SKM-1 (cell line): ENCODE results near the gene AIF1.

Experiments
- DNase-seq: peaks from one replicate; lab custom pipeline; 2025; ENCODE audit not compliant: unreplicated experiment; lab: John Stamatoyannopoulos, UW

The AIF1 gene

DNA sequence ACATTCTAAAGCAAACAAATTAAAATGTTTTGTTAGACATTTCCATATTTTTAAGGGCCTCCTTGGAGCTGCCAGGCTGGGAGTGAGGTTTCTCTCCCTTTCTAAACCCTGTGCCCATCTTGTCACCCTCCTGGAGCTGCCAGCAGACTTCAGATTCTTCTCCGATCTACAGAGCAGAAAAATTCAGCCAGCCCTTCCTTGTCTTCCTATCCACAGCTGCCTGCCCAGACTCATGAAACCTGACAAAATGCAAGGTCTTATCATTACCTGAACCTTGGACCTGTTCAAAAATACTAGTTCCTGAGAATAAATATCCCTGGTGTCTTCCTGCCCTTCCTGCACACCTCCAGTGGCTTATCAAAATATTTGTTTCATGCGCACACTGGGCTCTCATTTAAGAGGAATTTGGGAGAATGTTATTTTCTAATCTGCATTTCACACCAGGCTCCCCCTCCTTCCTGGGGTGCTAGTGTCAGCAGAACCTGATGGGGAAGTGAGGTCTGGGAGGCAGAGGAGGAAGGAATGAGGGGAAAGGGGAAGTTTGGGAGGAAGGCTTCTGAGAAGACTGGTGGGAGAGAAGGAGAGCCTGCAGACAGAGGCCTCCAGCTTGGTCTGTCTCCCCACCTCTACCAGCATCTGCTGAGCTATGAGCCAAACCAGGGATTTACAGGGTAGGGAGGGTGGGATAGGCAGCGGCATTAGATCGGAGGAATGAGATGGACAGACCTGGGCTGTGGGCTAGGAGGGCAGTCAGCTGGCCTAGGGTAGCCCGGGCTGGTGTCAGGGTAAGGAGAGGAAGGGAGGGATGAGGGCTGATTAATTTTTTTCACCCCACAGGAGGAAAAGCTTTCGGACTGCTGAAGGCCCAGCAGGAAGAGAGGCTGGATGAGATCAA lies at the start of gene AIF1:
TSS of gene AIF1 (plus strand) at position 551 of the 895 bp plus-strand sequence. CDS start at position 647, 96 bp downstream.
- DNase-seq = peak; percentile 66

DNA sequence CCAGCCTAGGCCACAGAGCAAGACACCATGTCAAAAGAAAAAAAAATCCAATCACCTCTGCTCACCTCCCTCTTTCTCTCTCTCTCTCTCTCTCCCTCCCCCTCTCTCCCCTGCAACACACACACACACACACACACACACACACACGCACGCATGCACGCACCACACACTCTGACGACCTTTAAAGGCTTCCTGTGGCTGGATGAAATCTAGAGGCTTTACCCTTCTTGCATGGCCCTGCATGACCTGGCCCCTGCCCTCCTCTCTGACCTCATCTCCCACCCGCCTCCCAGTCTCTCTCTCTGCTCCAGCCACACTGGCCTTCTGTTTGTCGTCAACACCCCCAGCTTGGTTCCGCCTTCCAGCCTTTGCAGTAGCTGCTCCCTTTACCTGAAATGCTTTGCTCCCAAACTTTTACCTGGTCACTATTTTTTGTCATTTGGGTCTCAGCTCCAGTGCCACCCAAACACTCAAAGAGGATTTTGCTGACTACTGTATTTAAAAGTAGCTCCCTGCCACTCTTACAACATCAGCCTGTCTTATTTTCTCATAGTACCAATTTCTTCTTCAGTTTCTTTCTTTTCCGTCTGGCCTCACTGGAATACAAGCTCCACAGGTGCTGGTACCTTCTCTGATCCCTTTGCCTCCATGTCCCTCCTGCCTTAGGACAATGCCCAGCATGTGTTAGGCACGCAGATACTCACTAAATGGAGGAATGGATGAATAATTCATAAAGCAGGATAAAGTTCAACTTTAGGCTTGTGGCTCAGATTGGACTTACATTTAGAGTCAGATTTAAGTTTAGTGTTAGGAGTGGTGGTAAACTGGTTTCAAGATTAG lies 47.3 kb upstream of the AIF1 start:
- no peak for DNase-seq

DNA sequence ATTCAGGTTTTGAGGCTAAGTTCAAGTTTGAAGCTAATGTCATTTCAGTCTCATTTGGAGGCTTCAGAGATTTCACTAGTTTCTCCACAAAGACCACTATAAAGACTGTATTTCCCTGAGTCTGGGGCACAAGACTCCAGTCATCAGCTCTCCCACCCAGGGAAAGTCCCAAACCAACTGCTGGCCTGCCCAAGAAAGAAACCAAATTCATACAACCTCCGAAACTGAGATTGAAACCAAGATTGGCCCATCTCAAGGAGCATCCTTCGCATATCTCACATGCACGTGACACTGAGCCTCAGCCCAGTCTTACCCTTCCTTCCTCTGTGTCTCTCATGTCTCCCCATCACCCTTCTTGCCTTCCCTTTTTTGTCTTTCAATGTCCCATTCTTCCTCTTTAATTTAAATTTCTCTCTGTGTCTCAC lies 46.5 kb upstream of the AIF1 start:
- DNase-seq = no peak

DNA sequence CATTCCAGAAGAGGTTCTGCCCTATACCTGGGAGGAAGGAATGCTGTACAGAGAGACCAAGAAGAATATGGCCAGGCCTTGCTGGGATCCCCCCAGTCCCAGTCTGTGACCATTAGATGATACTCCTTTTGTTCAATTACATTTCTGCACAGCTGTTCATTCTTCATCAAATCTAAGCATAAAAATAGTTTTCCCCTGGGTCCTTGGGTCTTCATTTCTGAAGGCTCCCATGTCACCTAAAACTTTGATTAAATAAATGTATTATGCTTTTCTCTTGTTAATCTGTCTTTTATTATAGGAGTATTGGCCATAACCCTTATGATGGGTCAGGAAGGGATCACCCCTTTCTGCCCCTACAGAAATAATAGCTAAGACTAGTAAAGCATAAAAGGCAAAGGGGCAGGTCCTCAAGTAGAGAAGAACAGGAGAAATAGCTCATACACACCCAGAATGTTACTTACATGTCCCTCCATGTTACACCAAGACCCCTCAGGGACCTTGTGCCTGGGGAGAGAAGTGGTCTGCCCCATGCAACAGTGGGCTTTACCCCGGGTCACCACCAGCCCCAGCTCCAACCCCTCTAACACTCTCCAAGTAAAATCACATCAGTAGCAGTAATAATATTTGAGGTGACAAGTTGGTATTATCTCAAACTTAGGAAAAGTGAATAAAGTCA lies 45.0 kb upstream of the AIF1 start:
- DNase-seq = no peak

DNA sequence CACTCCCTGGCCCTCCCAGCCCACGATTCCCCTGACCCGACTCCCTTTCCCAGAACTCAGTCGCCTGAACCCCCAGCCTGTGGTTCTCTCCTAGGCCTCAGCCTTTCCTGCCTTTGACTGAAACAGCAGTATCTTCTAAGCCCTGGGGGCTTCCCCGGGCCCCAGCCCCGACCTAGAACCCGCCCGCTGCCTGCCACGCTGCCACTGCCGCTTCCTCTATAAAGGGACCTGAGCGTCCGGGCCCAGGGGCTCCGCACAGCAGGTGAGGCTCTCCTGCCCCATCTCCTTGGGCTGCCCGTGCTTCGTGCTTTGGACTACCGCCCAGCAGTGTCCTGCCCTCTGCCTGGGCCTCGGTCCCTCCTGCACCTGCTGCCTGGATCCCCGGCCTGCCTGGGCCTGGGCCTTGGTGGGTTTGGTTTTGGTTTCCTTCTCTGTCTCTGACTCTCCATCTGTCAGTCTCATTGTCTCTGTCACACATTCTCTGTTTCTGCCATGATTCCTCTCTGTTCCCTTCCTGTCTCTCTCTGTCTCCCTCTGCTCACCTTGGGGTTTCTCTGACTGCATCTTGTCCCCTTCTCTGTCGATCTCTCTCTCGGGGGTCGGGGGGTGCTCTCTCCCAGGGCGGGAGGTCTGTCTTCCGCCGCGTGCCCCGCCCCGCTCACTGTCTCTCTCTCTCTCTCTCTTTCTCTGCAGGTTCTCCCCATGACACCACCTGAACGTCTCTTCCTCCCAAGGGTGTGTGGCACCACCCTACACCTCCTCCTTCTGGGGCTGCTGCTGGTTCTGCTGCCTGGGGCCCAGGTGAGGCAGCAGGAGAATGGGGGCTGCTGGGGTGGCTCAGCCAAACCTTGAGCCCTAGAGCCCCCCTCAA lies 42.8 kb upstream of the AIF1 start, which contains the start of gene LTA:
TSS of gene LTA (plus strand) at position 249 of the 871 bp plus-strand sequence. CDS start at position 703, 454 bp downstream.
- no peak for DNase-seq

DNA sequence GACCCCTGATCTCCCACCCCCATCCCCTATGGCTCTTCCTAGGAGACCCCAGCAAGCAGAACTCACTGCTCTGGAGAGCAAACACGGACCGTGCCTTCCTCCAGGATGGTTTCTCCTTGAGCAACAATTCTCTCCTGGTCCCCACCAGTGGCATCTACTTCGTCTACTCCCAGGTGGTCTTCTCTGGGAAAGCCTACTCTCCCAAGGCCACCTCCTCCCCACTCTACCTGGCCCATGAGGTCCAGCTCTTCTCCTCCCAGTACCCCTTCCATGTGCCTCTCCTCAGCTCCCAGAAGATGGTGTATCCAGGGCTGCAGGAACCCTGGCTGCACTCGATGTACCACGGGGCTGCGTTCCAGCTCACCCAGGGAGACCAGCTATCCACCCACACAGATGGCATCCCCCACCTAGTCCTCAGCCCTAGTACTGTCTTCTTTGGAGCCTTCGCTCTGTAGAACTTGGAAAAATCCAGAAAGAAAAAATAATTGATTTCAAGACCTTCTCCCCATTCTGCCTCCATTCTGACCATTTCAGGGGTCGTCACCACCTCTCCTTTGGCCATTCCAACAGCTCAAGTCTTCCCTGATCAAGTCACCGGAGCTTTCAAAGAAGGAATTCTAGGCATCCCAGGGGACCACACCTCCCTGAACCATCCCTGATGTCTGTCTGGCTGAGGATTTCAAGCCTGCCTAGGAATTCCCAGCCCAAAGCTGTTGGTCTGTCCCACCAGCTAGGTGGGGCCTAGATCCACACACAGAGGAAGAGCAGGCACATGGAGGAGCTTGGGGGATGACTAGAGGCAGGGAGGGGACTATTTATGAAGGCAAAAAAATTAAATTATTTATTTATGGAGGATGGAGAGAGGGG lies 41.6 kb upstream of the AIF1 start:
- no peak for DNase-seq

DNA sequence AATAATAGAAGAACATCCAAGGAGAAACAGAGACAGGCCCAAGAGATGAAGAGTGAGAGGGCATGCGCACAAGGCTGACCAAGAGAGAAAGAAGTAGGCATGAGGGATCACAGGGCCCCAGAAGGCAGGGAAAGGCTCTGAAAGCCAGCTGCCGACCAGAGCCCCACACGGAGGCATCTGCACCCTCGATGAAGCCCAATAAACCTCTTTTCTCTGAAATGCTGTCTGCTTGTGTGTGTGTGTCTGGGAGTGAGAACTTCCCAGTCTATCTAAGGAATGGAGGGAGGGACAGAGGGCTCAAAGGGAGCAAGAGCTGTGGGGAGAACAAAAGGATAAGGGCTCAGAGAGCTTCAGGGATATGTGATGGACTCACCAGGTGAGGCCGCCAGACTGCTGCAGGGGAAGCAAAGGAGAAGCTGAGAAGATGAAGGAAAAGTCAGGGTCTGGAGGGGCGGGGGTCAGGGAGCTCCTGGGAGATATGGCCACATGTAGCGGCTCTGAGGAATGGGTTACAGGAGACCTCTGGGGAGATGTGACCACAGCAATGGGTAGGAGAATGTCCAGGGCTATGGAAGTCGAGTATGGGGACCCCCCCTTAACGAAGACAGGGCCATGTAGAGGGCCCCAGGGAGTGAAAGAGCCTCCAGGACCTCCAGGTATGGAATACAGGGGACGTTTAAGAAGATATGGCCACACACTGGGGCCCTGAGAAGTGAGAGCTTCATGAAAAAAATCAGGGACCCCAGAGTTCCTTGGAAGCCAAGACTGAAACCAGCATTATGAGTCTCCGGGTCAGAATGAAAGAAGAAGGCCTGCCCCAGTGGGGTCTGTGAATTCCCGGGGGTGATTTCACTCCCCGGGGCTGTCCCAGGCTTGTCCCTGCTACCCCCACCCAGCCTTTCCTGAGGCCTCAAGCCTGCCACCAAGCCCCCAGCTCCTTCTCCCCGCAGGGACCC lies 40.6 kb upstream of the AIF1 start:
- no peak for DNase-seq

DNA sequence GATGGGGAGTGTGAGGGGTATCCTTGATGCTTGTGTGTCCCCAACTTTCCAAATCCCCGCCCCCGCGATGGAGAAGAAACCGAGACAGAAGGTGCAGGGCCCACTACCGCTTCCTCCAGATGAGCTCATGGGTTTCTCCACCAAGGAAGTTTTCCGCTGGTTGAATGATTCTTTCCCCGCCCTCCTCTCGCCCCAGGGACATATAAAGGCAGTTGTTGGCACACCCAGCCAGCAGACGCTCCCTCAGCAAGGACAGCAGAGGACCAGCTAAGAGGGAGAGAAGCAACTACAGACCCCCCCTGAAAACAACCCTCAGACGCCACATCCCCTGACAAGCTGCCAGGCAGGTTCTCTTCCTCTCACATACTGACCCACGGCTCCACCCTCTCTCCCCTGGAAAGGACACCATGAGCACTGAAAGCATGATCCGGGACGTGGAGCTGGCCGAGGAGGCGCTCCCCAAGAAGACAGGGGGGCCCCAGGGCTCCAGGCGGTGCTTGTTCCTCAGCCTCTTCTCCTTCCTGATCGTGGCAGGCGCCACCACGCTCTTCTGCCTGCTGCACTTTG lies 39.6 kb upstream of the AIF1 start, which contains the start of gene TNF:
TSS of gene TNF (plus strand) at position 231 of the 567 bp plus-strand sequence. CDS start at position 408, 177 bp downstream.
- DNase-seq = no peak

DNA sequence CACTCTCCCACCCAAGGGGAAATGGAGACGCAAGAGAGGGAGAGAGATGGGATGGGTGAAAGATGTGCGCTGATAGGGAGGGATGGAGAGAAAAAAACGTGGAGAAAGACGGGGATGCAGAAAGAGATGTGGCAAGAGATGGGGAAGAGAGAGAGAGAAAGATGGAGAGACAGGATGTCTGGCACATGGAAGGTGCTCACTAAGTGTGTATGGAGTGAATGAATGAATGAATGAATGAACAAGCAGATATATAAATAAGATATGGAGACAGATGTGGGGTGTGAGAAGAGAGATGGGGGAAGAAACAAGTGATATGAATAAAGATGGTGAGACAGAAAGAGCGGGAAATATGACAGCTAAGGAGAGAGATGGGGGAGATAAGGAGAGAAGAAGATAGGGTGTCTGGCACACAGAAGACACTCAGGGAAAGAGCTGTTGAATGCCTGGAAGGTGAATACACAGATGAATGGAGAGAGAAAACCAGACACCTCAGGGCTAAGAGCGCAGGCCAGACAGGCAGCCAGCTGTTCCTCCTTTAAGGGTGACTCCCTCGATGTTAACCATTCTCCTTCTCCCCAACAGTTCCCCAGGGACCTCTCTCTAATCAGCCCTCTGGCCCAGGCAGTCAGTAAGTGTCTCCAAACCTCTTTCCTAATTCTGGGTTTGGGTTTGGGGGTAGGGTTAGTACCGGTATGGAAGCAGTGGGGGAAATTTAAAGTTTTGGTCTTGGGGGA lies 38.9 kb upstream of the AIF1 start:
- no peak for DNase-seq

DNA sequence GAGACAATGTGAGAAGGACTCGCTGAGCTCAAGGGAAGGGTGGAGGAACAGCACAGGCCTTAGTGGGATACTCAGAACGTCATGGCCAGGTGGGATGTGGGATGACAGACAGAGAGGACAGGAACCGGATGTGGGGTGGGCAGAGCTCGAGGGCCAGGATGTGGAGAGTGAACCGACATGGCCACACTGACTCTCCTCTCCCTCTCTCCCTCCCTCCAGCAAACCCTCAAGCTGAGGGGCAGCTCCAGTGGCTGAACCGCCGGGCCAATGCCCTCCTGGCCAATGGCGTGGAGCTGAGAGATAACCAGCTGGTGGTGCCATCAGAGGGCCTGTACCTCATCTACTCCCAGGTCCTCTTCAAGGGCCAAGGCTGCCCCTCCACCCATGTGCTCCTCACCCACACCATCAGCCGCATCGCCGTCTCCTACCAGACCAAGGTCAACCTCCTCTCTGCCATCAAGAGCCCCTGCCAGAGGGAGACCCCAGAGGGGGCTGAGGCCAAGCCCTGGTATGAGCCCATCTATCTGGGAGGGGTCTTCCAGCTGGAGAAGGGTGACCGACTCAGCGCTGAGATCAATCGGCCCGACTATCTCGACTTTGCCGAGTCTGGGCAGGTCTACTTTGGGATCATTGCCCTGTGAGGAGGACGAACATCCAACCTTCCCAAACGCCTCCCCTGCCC lies 38.0 kb upstream of the AIF1 start:
- DNase-seq = no peak

DNA sequence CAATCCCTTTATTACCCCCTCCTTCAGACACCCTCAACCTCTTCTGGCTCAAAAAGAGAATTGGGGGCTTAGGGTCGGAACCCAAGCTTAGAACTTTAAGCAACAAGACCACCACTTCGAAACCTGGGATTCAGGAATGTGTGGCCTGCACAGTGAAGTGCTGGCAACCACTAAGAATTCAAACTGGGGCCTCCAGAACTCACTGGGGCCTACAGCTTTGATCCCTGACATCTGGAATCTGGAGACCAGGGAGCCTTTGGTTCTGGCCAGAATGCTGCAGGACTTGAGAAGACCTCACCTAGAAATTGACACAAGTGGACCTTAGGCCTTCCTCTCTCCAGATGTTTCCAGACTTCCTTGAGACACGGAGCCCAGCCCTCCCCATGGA lies 37.5 kb upstream of the AIF1 start:
- DNase-seq = no peak

DNA sequence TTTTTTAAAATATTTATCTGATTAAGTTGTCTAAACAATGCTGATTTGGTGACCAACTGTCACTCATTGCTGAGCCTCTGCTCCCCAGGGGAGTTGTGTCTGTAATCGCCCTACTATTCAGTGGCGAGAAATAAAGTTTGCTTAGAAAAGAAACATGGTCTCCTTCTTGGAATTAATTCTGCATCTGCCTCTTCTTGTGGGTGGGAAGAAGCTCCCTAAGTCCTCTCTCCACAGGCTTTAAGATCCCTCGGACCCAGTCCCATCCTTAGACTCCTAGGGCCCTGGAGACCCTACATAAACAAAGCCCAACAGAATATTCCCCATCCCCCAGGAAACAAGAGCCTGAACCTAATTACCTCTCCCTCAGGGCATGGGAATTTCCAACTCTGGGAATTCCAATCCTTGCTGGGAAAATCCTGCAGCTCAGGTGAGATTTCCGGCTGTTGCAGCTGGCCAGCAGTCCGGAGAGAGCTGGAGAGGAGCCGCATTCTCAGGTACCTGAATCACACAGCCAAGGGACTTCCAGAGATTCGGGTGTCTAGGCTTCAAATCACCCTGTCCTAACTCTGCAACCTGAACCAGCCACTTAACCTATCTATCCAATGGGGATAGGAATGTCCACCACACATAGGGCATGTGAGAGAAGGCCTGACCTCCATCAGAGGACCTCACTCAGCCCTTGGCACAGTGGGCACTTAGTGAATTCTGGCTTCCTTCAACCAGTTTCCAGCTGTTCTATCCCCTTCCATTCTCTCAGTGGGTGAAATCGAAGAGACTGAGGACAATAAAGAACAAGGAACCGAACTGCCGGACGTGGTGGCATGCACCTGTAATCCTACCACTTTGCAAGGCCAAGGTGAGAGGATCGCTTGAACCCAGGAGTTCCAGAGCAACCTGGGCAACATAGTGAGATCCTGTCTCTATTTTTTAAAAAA lies 36.6 kb upstream of the AIF1 start:
- DNase-seq = no peak

DNA sequence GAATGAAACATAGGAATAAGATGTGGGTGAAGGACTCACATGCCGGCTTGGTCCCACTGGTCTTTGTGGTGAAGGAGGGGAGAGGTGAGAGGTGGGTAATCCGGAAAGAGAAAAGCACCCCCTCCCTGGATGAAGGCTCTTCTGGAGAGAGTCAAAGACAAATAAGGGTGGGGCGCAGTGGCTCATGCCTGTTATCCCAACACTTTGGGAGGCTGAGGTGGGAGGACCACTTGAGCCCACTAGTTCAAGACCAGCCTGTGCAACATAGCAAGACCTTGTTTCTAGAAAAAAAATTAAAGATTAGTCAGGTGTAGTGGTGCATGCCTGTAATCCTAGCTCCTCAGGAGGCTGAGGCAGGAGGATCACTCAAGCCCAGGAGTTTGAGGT lies 35.9 kb upstream of the AIF1 start:
- no peak for DNase-seq

DNA sequence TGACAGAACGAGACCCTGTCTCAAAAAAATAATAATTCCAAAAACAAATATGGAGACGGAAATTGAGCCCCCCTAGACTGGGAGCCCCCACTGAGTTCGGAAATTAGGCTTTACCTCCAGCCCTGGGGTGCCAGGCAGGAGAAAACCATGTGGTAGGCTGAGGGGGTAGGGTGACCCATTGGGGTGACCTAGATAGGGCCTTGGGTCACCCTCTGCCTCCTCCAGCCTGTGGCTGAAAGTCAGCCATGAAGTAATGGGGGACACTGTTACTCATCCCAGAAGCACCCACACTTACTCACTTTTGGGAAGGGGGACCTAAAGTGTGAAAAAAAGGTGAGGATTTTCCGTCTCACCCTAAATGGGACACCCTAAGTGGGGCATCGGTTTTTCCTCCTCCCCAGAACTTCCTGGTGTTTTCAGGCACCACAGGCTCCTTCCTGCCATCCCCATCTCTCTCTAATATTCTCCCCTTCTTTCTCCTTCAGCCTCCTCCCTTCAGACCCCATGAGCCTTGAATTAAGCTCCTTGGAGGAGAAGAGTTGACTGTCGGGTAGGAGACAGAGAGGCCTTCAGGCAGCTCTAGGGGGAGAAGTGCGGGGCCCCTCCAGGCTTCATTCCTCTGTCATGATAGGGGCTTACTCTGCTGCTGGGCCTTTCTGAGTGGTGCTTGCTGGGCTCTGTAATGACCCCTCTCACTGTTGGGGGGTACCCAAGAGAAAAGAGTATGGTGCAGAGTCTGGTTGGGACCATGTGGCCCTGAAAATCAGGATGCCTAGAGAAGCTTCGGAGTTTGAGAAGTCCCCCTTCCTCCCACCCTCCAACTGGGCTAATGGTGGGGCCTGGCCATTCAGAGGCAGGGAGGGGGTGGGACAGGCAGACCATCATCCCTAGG lies 35.2 kb upstream of the AIF1 start:
- DNase-seq = no peak

DNA sequence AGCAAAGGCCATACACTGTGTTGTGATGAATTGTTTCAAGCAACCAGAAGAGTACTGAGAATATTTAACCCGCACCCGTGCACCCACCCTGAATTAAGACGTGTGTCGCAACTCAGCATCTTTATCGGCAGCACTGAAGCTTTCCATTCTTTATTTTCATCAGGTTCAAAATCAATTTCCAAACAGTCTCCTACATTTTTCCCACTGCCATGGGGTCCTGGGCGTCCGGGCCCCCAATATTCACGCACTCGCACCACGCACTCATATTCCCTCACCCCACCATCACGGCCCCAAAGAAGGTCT lies 34.6 kb upstream of the AIF1 start:
- no peak for DNase-seq
